Calu3 (cell line): ENCODE results near the gene SLC6A6. TPM values are rescaled to one million over a fixed set of nuclear protein-coding genes. Genes with fewer than 3 reads are reported as not detected.

Source experiments
- BruUV-seq: library from RNA; stranded (reverse); fragments of 400-500 nt; replicated peaks from 2 replicates; lab custom pipeline; 2021; lab: Mats Ljungman, UMichigan
- CTCF ChIA-PET: fragments of 300-600 bp; sonication (Branson Sonifier 250); formaldehyde crosslinking; loops from one replicate; lab custom pipeline; 2022; ENCODE audit warnings: antibody characterized with exemption; lab: Charles Lee
- DNase-seq: peaks from one replicate; pipeline ENCODE4 v3.0.0; 2022
- H3K27ac Mint-ChIP-seq: one replicate; pipeline ENCODE4 v1.8.0; 2022; ENCODE audit warnings: mixed read lengths; ENCODE audit not compliant: unreplicated experiment
- H3K27me3 Mint-ChIP-seq: one replicate; pipeline ENCODE4 v1.8.0; 2022; ENCODE audit warnings: mixed read lengths; ENCODE audit not compliant: unreplicated experiment
- H3K36me3 Mint-ChIP-seq: one replicate; pipeline ENCODE4 v1.8.0; 2022; ENCODE audit warnings: mild to moderate bottlenecking, moderate library complexity, mixed read lengths; ENCODE audit not compliant: insufficient read depth, unreplicated experiment
- H3K4me1 Mint-ChIP-seq: one replicate; pipeline ENCODE4 v1.8.0; 2022; ENCODE audit warnings: mild to moderate bottlenecking, low read depth, mixed read lengths; ENCODE audit not compliant: unreplicated experiment
- H3K4me3 Mint-ChIP-seq: one replicate; pipeline ENCODE4 v1.8.0; 2022; ENCODE audit warnings: mild to moderate bottlenecking, low read depth, moderate library complexity, mixed read lengths; ENCODE audit not compliant: unreplicated experiment
- H3K9me3 Mint-ChIP-seq: one replicate; pipeline ENCODE4 v1.8.0; 2022; ENCODE audit warnings: low read depth, mixed read lengths; ENCODE audit not compliant: unreplicated experiment
- intact Hi-C: fragments of 100-400 bp; cut with micrococcal nuclease; formaldehyde crosslinking; loops from one replicate; pipeline ENCODE4 v1.10.0; 2022; ENCODE audit not compliant: unreplicated experiment
- total RNA-seq: library from RNA; stranded (reverse); gene quantifications from 2 replicates; pipeline ENCODE4 v1.2.3, GENCODE V29; 2022
- TF ChIP-seq, protein P1 (sequence below): fragments of 200-600 bp; IDR thresholded peaks from one replicate; pipeline ENCODE4 v1.8.0; 2022; ENCODE audit warnings: antibody characterized with exemption; ENCODE audit not compliant: unreplicated experiment

The SLC6A6 gene
- total RNA-seq, 1 experiment from 2014 or later: 46.3 TPM

DNA sequence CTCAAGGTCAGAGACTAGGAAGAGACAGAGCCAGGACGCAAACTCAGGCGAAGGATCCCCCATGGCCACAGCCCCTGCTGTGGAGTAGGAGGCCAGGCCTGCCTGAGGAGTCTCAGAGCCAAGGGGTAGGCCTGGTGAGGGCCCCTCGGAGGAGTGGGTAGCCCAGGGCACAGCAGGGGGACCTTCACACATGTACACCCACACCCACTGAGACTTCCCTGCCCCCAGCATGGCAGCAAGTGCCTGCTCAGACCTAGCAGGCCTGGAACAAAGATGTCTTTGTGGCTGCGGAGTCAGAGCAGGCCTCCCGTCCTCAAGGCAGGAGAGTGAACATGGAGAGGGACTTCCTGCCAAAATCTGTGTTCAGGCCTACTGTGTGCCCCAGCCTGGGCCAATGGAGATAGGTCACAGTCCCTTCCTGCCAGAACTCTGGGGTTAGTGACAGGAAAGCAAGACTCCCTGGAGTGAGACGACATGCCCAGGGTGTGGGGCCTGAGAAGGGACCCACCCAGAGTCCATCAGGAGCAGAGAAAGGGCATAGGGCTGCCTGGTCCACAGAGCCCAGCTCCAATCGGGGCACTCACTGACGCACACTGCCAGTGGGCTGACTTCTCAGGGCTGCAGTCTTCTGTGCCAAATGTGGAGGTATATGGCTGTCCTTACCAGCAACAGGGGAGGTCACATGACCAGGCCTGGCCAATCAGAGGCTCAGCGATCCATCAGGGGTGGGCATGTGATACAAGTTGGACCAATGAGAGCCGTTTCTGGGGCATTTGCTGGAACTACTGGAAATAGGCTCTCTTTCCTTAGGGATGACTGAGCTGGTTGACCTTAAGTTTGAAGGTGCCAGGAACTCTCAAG lies 135.4 kb downstream of the SLC6A6 start:
- Mint-ChIP-seq H3K9me3 (no peaks in the 10 kb centered on the region), H3K27ac (no peak overlapping the region), H3K36me3 (no peaks in the 10 kb centered on the region), H3K4me3 (no peak overlapping the region), H3K4me1 (no peaks in the 10 kb centered on the region), H3K27me3 (peaks cover 11% of the 10 kb centered on the region)
- no peak for DNase-seq
- BruUV-seq: no TSS peak
- intact Hi-C loops: no loop called here
- TF ChIP-seq, protein P1, sequence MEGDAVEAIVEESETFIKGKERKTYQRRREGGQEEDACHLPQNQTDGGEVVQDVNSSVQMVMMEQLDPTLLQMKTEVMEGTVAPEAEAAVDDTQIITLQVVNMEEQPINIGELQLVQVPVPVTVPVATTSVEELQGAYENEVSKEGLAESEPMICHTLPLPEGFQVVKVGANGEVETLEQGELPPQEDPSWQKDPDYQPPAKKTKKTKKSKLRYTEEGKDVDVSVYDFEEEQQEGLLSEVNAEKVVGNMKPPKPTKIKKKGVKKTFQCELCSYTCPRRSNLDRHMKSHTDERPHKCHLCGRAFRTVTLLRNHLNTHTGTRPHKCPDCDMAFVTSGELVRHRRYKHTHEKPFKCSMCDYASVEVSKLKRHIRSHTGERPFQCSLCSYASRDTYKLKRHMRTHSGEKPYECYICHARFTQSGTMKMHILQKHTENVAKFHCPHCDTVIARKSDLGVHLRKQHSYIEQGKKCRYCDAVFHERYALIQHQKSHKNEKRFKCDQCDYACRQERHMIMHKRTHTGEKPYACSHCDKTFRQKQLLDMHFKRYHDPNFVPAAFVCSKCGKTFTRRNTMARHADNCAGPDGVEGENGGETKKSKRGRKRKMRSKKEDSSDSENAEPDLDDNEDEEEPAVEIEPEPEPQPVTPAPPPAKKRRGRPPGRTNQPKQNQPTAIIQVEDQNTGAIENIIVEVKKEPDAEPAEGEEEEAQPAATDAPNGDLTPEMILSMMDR: no peak
- CTCF ChIA-PET: no interaction called here

DNA sequence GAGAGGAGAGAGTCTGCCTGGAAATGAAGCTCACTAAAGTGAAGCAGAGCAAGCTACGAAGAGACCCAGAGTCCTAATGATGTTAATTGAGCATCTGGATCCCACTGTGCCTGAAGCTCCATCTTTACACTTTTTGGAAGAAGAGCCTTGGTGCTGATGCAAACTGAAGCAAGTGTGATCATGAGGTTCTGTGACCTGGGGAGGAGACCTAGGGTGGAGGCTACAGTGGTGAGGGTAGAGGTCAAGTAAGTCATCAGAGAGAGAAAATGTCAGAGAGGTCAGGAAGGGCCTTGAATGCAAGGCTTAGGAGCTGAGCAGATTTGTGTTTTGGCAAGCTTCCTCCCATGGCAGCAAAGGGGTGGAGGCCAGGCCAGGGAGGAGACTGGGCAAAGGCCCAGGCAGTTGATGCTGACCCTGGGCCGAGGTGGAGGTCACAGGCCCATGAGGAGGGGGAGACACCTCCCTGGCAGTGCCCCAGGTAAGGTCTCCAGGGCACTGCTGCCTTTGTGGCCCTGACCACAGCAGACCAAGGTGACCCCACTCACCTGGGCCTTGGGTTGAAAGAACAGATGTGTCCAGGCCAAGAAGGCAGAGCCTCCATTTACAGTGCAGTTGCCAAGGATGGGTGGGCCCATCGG lies 136.2 kb downstream of the SLC6A6 start:
- no peak overlapping the region for H3K27ac Mint-ChIP-seq
- no TSS peak for BruUV-seq
- H3K9me3 Mint-ChIP-seq: no peaks in the 10 kb centered on the region
- TF ChIP-seq, protein P1: no peak
- DNase-seq: no peak
- peaks cover 12% of the 10 kb centered on the region for H3K27me3 Mint-ChIP-seq
- no peaks in the 10 kb centered on the region for H3K4me1 Mint-ChIP-seq
- intact Hi-C loops: no loop called here
- CTCF ChIA-PET: no interaction called here
- H3K36me3 Mint-ChIP-seq: no peaks in the 10 kb centered on the region
- H3K4me3 Mint-ChIP-seq: no peak overlapping the region

Other genes with a start within 250 kb of the SLC6A6 start
- gene XPC, start 224.0 kb upstream of the SLC6A6 start, total RNA-seq: 23.8 and 24.3 TPM in 2 replicates
- gene LSM3, start 223.8 kb upstream of the SLC6A6 start, total RNA-seq: 16.7 and 17.7 TPM in 2 replicates
- gene GRIP2, start 137.7 kb downstream of the SLC6A6 start, total RNA-seq: 0.27 TPM in 1 of 2 replicates, not detected in the other
- 17.9 and 21.1 TPM in 2 replicates for gene CCDC174, start 249.2 kb downstream of the SLC6A6 start, total RNA-seq